ENCODE results near the gene GAGE12C. TPM values are rescaled to one million over a fixed set of nuclear protein-coding genes. Genes with fewer than 3 reads are reported as not detected.
"Not testable (repeated sequence)": the region's sequence is repeated elsewhere in the genome, so short reads cannot be mapped to it uniquely, and the experiment has no call there.

GAGE12C gene, protein sequence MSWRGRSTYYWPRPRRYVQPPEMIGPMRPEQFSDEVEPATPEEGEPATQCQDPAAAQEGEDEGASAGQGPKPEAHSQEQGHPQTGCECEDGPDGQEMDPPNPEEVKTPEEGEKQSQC
- polyA plus RNA-seq (2012; ENCODE audit: missing spikeins), result not detected

DNA sequence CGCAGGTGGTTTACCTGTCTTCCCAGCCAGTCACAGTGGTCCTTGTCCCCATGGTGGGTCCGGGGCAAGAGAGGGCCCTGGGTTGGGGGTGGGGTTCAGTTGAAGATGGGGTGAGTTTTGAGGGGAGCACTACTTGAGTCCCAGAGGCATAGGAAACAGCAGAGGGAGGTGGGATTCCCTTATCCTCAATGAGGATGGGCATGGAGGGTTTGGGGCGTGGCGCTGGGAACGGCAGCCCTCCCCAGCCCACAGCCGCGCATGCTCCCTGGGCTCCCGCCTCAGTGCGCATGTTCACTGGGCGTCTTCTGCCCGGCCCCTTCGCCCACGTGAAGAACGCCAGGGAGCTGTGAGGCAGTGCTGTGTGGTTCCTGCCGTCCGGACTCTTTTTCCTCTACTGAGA, at the start of gene GAGE12C:
Gene GAGE12C (plus strand): TSS at position 301 of the 400 bp plus-strand sequence. CDS start 1,155 bp downstream, outside the sequence.
- not testable (repeated sequence) for DNase-seq (ENCODE audit: insufficient read length); FAIRE-seq

DNA sequence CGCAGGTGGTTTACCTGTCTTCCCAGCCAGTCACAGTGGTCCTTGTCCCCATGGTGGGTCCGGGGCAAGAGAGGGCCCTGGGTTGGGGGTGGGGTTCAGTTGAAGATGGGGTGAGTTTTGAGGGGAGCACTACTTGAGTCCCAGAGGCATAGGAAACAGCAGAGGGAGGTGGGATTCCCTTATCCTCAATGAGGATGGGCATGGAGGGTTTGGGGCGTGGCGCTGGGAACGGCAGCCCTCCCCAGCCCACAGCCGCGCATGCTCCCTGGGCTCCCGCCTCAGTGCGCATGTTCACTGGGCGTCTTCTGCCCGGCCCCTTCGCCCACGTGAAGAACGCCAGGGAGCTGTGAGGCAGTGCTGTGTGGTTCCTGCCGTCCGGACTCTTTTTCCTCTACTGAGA, 9.5 kb downstream of the GAGE12C start, which contains the start of gene GAGE12D:
Gene GAGE12D (plus strand): TSS at position 301 of the 400 bp plus-strand sequence. CDS start 1,155 bp downstream, outside the sequence.
- not testable (repeated sequence) for FAIRE-seq; DNase-seq (ENCODE audit: insufficient read length)

DNA sequence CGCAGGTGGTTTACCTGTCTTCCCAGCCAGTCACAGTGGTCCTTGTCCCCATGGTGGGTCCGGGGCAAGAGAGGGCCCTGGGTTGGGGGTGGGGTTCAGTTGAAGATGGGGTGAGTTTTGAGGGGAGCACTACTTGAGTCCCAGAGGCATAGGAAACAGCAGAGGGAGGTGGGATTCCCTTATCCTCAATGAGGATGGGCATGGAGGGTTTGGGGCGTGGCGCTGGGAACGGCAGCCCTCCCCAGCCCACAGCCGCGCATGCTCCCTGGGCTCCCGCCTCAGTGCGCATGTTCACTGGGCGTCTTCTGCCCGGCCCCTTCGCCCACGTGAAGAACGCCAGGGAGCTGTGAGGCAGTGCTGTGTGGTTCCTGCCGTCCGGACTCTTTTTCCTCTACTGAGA, 19.0 kb downstream of the GAGE12C start, which contains the start of gene GAGE12E:
Gene GAGE12E (plus strand): TSS at position 301 of the 400 bp plus-strand sequence. CDS start 1,155 bp downstream, outside the sequence.
- not testable (repeated sequence) for FAIRE-seq; DNase-seq (ENCODE audit: insufficient read length)

DNA sequence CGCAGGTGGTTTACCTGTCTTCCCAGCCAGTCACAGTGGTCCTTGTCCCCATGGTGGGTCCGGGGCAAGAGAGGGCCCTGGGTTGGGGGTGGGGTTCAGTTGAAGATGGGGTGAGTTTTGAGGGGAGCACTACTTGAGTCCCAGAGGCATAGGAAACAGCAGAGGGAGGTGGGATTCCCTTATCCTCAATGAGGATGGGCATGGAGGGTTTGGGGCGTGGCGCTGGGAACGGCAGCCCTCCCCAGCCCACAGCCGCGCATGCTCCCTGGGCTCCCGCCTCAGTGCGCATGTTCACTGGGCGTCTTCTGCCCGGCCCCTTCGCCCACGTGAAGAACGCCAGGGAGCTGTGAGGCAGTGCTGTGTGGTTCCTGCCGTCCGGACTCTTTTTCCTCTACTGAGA, 28.6 kb downstream of the GAGE12C start, which contains the start of gene GAGE12F:
Gene GAGE12F (plus strand): TSS at position 301 of the 400 bp plus-strand sequence. CDS start 1,155 bp downstream, outside the sequence.
- DNase-seq (ENCODE audit: insufficient read length); FAIRE-seq: not testable (repeated sequence)

DNA sequence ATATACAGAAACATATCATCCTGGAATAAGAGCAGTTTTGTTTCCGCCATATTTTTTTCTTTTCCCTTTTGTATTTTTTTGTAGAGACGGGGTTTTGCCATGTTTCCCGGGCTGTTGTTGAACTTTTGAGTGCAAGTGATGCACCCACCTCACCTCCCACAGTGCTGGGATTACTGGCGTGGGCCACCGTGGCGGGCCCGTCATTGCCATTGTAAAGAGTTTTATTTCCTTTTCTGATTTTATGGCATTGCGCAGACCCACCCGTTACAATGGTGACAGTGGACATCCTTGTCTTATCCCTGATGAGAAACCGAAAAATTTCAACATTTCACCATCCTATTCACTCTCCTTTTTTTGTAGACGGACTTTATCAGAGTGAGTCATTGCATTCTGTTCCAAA, 36.8 kb downstream of the GAGE12C start:
- not testable (repeated sequence) for DNase-seq (ENCODE audit: insufficient read length); FAIRE-seq

DNA sequence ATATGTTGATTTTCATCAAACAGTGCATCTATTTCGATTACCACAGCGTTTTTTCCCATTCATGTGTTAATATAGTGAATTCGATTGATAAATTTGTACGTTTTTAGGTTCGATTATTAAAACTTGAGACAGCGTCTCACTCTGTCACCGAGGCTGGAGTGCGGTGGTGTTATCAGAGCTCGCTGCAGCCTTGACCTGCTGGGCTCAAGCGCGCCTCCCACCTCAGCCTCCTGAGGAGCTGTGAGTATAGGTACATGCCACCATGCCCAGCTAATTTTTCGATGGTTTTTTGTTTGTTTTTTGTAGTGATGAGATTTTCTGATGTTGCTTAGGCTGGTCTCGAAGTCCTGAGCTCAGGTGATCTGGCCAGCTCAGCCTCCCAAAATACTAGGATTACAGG, 37.2 kb downstream of the GAGE12C start:
- not testable (repeated sequence) for FAIRE-seq; DNase-seq (ENCODE audit: insufficient read length)

DNA sequence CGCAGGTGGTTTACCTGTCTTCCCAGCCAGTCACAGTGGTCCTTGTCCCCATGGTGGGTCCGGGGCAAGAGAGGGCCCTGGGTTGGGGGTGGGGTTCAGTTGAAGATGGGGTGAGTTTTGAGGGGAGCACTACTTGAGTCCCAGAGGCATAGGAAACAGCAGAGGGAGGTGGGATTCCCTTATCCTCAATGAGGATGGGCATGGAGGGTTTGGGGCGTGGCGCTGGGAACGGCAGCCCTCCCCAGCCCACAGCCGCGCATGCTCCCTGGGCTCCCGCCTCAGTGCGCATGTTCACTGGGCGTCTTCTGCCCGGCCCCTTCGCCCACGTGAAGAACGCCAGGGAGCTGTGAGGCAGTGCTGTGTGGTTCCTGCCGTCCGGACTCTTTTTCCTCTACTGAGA, 38.1 kb downstream of the GAGE12C start, which contains the start of gene GAGE12G:
Gene GAGE12G (plus strand): TSS at position 301 of the 400 bp plus-strand sequence. CDS start 1,155 bp downstream, outside the sequence.
- not testable (repeated sequence) for DNase-seq (ENCODE audit: insufficient read length); FAIRE-seq

DNA sequence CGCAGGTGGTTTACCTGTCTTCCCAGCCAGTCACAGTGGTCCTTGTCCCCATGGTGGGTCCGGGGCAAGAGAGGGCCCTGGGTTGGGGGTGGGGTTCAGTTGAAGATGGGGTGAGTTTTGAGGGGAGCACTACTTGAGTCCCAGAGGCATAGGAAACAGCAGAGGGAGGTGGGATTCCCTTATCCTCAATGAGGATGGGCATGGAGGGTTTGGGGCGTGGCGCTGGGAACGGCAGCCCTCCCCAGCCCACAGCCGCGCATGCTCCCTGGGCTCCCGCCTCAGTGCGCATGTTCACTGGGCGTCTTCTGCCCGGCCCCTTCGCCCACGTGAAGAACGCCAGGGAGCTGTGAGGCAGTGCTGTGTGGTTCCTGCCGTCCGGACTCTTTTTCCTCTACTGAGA, 47.7 kb downstream of the GAGE12C start, which contains the start of gene GAGE12H:
Gene GAGE12H (plus strand): TSS at position 301 of the 400 bp plus-strand sequence. CDS start 1,155 bp downstream, outside the sequence.
- not testable (repeated sequence) for DNase-seq (ENCODE audit: insufficient read length); FAIRE-seq
